Activated gamma-delta T cell treated with anti-CD3 and anti-CD28 coated beads, Interleukin-2, amount 50 U/mL, for 16 hours (primary cell): ENCODE measurements around the gene SLC29A2.
"Not testable (repeated sequence)": the region's sequence is repeated elsewhere in the genome, so short reads cannot be mapped to it uniquely, and the experiment has no call there.

Experiments used
- DNase-seq: peaks from one replicate; pipeline ENCODE4 v3.0.0-alpha.2; 2020; ENCODE audit warnings: low read depth

The SLC29A2 gene

GRCh38 chr11:66333896-66334604 is 37.5 kb downstream of the SLC29A2 start:
- no peak for DNase-seq

DNA sequence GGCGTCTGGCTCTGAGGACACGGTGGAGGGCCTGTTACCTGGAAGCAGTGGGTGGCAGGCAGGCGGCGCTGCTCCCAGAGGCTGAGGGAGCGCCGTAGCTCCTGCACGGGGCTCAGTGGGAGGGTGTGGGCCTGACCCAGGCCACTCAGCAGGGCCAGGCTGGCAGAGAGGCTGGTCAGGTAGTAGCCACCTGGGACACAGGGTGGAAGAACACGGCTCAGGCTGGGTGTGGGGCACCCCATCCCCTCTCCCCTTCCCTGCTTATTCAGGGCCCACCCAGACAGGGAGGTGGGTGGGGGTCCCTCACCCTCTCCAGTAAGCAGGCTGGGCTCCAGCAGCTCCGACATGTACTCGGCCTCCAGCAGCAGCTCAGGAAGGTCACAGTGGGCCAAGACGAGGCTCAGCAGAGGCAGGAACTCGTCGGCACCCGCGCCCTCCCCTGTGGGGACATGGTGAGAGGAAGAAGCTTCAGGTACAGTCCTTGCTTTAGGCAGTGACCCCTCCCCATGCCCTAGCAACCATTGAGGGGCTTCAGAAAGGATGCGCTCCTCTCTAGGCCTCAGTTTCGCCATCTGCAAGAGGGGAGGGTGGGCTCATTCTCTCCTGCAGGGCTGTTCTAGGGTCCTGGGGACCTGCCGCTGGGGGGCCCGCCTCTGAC is 38.2 kb downstream of the SLC29A2 start:
- no peak for DNase-seq

GRCh38 chr11:66332371-66333219 is 39.0 kb downstream of the SLC29A2 start:
- no peak for DNase-seq

DNA sequence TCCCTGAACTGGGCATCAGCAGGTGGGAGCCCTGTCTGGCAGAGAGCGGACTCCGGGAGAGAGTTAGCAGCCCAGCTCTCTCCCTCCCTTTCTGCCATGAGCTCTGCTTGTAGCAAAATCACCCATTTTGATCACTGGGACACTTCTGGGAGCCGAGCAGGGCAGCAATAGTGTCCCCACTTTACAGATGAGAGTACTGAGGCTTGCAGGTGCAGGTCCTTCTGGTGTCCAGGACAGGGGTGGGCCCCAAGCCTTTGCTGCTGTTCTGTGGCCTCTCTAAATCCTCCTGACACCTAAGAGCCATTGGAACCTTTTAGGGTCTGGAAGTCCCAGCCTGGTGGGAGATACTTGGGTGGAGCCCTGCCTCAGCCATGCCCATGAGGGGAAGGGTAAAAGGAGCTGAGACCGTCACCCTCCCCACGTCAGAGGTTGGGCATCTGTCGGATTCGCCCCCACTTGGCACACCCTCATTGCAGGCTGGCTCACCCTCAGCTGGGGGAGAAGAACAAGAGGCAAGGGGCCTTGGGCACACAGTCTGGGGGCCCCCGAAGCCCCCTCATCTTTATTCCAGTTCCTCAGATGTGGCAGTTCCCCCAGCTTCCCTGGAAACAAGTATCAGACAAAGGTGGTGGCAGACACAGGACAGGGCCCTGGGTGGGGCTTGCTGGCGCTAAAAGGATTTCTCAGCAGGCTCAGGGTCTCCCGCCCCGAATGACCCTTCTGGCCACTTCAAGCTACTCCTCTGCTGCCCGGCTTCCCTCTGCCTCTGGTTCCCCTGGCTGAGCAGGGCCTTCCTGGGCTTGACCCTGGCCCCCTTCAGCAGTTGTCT is 39.8 kb downstream of the SLC29A2 start:
- no peak for DNase-seq

DNA sequence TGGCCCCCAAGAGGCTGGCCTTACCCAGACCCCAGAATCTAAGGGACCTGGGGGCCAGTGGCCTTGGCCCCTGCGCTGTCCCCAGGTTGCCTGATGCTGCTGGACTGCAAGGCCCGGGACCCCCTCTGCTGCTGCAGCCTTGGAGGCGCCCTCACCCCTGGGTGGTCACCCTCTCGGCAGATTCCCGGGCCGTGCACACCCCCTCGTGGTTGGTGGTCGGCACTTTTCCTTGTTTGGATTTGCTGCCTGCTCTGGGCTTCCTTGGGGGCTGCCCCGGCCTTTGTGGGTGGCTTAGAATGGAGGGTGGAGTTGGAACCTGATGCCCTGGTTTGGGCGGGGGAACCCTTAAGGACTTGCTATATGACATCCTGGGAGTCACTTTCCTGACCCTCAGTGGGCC is 40.6 kb downstream of the SLC29A2 start:
- DNase-seq, result no peak

- DNase-seq, result no peak
Observed at GRCh38 chr11:66329165-66329673, 42.3 kb downstream of the SLC29A2 start.

DNA sequence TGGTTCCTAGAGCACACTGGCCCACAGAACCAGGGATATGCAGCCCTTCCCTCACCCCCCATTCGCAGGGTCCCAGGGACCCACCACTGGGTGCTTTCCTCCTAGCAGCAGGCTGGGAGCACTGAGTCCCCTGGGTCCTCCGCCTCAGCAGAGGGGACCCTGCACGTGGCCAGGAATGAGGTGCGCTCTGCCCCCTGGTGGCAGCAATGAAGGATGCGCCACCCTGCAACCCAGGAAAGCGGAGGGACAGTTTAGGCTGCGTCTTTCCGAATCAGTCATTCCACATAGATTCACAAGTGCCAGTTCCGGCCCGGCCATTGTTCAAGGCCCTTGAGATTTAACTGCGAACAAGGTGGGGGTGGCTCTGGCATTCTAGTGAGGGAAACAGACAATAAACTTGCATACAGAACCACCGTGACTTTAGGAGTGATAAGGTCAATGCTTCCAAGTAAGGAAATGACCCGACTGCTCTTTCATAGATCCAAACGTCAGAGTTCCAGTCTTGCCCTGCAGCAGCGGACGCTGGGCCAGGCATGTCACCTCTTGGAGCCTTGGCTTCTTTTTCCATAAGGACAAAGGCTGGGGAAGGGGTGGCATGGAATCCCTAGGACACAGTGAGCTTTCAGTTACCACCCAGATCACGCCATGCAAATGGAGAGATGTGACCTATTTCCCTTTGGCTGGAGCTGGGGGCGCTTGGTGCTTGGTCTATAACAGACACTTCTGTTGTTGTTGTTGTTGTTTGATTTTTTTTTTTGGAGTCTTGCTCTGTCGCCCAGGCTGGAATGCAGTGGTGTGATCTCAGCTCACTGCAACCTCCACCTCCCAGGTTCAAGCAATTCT is 43.0 kb downstream of the SLC29A2 start:
- peak; percentile 73 for DNase-seq

DNA sequence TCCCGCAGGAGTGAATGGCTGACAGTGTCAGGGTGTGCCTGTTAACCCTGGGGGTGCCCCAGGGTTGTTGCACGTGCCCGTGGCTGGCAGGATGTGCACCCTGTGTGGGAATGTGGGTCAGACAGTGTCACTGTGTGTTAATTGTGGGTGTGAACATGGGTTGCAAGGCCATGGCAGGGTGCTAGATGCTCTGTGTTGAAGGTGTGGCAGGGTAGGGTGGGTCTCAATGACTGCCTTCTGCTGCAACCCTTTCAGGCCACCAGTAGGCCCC is 43.6 kb downstream of the SLC29A2 start:
- no peak for DNase-seq

- no peak for DNase-seq
Observed at GRCh38 chr11:66327171-66328030, 44.2 kb downstream of the SLC29A2 start.

- DNase-seq, result no peak
Observed at GRCh38 chr11:66326261-66327111, 45.1 kb downstream of the SLC29A2 start.

- DNase-seq, result no peak
Observed at GRCh38 chr11:66325263-66325671, 46.3 kb downstream of the SLC29A2 start.

GRCh38 chr11:66324664-66325063 is 46.9 kb downstream of the SLC29A2 start:
- no peak for DNase-seq

- no peak for DNase-seq
Observed at GRCh38 chr11:66323684-66324083, 47.9 kb downstream of the SLC29A2 start.

DNA sequence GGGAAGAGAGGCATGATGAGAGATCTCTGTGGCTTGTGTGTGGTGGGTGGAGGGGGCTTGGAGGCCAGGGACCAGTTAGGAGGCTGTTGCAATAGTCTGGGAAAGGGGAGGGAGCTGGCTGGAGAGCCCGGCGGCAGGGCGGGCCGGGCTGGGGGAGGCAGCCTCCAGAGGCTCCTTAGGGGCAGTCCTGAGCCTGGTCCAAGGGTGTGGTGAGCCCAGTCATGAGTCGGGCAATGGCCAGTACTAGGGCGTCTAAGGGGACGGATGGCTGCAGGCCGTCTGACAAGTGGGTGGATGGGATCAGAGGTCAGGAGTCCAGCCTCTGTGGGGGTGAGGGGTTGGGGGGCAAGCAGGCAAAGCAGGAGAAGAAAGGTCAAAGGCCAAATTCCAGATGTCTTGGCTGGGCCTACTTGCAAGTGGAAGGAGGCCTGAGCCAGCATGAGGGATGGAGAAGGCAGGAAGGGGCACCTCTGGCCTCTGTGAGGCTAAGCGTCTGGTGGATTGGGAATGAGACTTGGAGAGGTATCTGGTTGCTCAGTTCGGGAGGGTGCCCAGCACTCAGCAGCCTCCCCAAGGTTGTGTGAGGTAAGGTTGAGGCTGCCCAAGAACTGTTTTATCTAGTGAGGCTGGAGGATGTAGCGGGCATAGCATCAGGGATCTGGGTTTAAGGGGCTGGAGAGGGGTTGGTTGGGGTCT is 48.7 kb downstream of the SLC29A2 start:
- no peak for DNase-seq

- no peak for DNase-seq
Observed at GRCh38 chr11:66321606-66322005, 50.0 kb downstream of the SLC29A2 start.

DNA sequence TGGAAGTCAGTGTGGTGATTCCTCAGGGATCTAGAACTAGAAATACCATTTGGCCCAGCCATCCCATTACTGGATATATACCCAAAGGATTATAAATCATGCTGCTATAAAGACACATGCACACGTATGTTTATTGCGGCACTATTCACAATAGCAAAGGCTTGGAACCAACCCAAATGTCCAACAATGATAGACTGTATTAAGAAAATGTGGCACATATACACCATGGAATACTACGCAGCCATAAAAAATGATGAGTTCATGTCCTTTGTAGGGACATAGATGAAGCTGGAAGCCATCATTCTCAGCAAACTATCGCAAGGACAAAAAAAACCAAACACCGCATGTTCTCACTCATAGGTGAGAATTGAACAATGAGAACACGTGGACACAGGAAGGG is 50.8 kb downstream of the SLC29A2 start:
- not testable (repeated sequence) for DNase-seq

- DNase-seq, result not testable (repeated sequence)
Observed at GRCh38 chr11:66320289-66320688, 51.3 kb downstream of the SLC29A2 start.

DNA sequence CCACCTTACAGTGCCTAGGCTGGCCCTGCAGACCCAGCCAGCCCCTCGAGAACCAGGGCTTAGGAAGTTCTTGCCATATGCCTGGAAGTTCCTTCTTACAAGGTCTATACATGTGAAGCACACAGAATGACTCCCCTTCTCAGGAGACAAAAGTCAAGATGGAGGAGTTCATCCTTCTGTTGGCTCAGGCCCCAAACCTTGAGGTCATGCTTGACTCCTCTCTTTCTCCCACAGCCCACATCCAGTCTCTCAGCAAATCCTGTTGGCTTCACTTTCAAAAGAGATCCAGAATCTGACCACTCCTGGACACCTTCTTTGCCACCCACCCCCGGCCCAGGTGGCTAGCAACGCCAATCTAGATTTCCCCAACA is 53.0 kb downstream of the SLC29A2 start:
- DNase-seq, result no peak
